H1 (cell line): ENCODE results near the gene UBE2L6. TPM values are rescaled to one million over a fixed set of nuclear protein-coding genes. Genes with fewer than 3 reads are reported as not detected.
A peak's percentile ranks its signal among the peaks of the same experiment; 100 is the strongest.

ENCODE experiments used
- CTCF ChIA-PET: fragments of 300-600 bp; sonication (Branson Sonifier 250); formaldehyde crosslinking; loops from one replicate; lab custom pipeline; 2021; ENCODE audit not compliant: partially characterized antibody; lab: Charles Lee
- POLR2A ChIA-PET: fragments of 300-600 bp; sonication (Branson Sonifier 250); formaldehyde crosslinking; loops from one replicate; lab custom pipeline; 2021; ENCODE audit warnings: inconsistent platforms; ENCODE audit not compliant: partially characterized antibody; lab: Charles Lee
- DNase-seq, 2 experiments: peaks; one replicate each; pipeline versions ENCODE4 v3.0.0 to v3.0.0-alpha.2; 2010 to 2022; ENCODE audit warnings: low spot score in 2 of 2, low read depth in 1 of 2, mixed read lengths in 1 of 2
- FAIRE-seq: peaks from 2 replicates; lab custom pipeline; 2011; peaks lifted over from hg19 to GRCh38; lab: Jason Lieb, UNC
- H2AFZ ChIP-seq: 2 replicates; pipeline ENCODE4 v1.8.1; 2012; ENCODE audit warnings: low read length, inconsistent platforms
- H2AK5ac ChIP-seq: 2 replicates; pipeline ENCODE4 v1.6.1; 2013; ENCODE audit warnings: low read depth, low read length
- H2BK120ac ChIP-seq: replicated peaks from 2 replicates; pipeline ENCODE3; 2013; ENCODE audit warnings: low read depth, low read length, inconsistent platforms
- H2BK12ac ChIP-seq: 2 replicates; pipeline ENCODE4 v1.6.1; 2013; ENCODE audit warnings: low read depth, low read length
- H2BK15ac ChIP-seq: 2 replicates; pipeline ENCODE4 v1.6.1; 2013; ENCODE audit warnings: low read length
- H2BK20ac ChIP-seq: 2 replicates; pipeline ENCODE4 v1.6.1; 2013; ENCODE audit warnings: low read length
- H2BK5ac ChIP-seq: 2 replicates; pipeline ENCODE4 v1.6.1; 2013; ENCODE audit warnings: low read depth, low read length
- H3K14ac ChIP-seq: 2 replicates; pipeline ENCODE4 v1.6.1; 2013; ENCODE audit warnings: inconsistent platforms; ENCODE audit not compliant: insufficient read length
- H3K18ac ChIP-seq: 2 replicates; pipeline ENCODE4 v1.6.1; 2013; ENCODE audit warnings: low read length; ENCODE audit errors: extremely low read depth
- H3K23ac ChIP-seq: 2 replicates; pipeline ENCODE4 v1.6.1; 2013; ENCODE audit warnings: inconsistent platforms; ENCODE audit not compliant: insufficient read length
- H3K23me2 ChIP-seq: 2 replicates; pipeline ENCODE4 v1.6.1; 2013; ENCODE audit warnings: low read depth, low read length
- H3K27ac ChIP-seq: 2 replicates; pipeline ENCODE4 v1.6.1; 2011; ENCODE audit warnings: low read depth, low read length, inconsistent platforms
- H3K27me3 ChIP-seq, 4 experiments: replicated peaks in 1 of 4; 1 replicate in 1 of 4; 2 replicates in 3 of 4; pipeline versions ENCODE4 v1.6.1 to v1.8.1; 2011 to 2013; ENCODE audit warnings: low read length in 3 of 4, mild to moderate bottlenecking in 3 of 4, inconsistent platforms in 2 of 4, mixed read lengths in 2 of 4, moderate library complexity in 1 of 4; ENCODE audit not compliant: control insufficient read depth in 3 of 4, insufficient read depth in 3 of 4; ENCODE audit errors: extremely low read depth in 1 of 4
- H3K36me3 ChIP-seq, 4 experiments: 2 replicates each; pipeline versions ENCODE4 v1.6.1 to v1.8.1; 2011 to 2013; ENCODE audit warnings: mild to moderate bottlenecking in 4 of 4, low read length in 3 of 4, moderate library complexity in 2 of 4, control low read depth in 1 of 4, inconsistent platforms in 1 of 4; ENCODE audit not compliant: insufficient read depth in 4 of 4, control insufficient read depth in 2 of 4
- H3K4ac ChIP-seq: replicated peaks from 2 replicates; pipeline ENCODE3; 2013; ENCODE audit warnings: low read length, low read depth, mixed read lengths, inconsistent platforms; ENCODE audit not compliant: insufficient read length
- H3K4me1 ChIP-seq, 4 experiments: replicated peaks in 1 of 4; 1 replicate in 1 of 4; 2 replicates in 3 of 4; pipeline versions ENCODE4 v1.6.1 to v1.8.1; 2011 to 2013; ENCODE audit warnings: low read length in 3 of 4, inconsistent platforms in 2 of 4, mixed read lengths in 1 of 4; ENCODE audit not compliant: insufficient read depth in 4 of 4, control insufficient read depth in 3 of 4
- H3K4me2 ChIP-seq, 2 experiments: 2 replicates each; pipeline versions ENCODE4 v1.6.1 to v1.8.1; 2011 to 2013; ENCODE audit warnings: low read depth in 2 of 2, low read length in 2 of 2, control low read depth in 1 of 2, inconsistent platforms in 1 of 2, mild to moderate bottlenecking in 1 of 2; ENCODE audit not compliant: insufficient read depth in 1 of 2
- H3K4me3 ChIP-seq, 4 experiments: fragments of 200-600, 300-600 bp in 1 of 4; sonication (generic), shearing (Covaris generic), sonication (Bioruptor Twin) in 1 of 4; 2 replicates each; pipeline versions ENCODE4 v1.5.1 to v1.8.1; 2011 to 2016; ENCODE audit warnings: low read length in 4 of 4, low read depth in 3 of 4, control low read depth in 2 of 4, inconsistent platforms in 2 of 4, mild to moderate bottlenecking in 2 of 4, mixed read lengths in 1 of 4, moderate library complexity in 1 of 4; ENCODE audit not compliant: insufficient read depth in 2 of 4; ENCODE audit errors: extremely low read depth in 1 of 4
- H3K56ac ChIP-seq: replicated peaks from 2 replicates; pipeline ENCODE3; 2013; ENCODE audit warnings: low read depth, mild to moderate bottlenecking, mixed read lengths, low read length, inconsistent platforms; ENCODE audit not compliant: insufficient read length
- H3K79me1 ChIP-seq: 2 replicates; pipeline ENCODE4 v1.6.1; 2013; ENCODE audit warnings: low read depth, low read length, control low read depth
- H3K79me2 ChIP-seq, 2 experiments: 2 replicates each; pipeline versions ENCODE4 v1.6.1 to v1.8.1; 2012 to 2013; ENCODE audit warnings: low read length in 2 of 2, mild to moderate bottlenecking in 2 of 2, inconsistent platforms in 1 of 2; ENCODE audit not compliant: insufficient read depth in 2 of 2, control insufficient read depth in 1 of 2
- H3K9ac ChIP-seq, 4 experiments: replicated peaks in 1 of 4; 1 replicate in 1 of 4; 2 replicates in 3 of 4; pipeline versions ENCODE4 v1.6.1 to v1.8.1; 2011 to 2013; ENCODE audit warnings: low read depth in 3 of 4, low read length in 3 of 4, control low read depth in 2 of 4, mild to moderate bottlenecking in 2 of 4, moderate library complexity in 2 of 4, inconsistent platforms in 1 of 4; ENCODE audit errors: extremely low read depth in 1 of 4
- H3K9me3 ChIP-seq, 2 experiments: 2 replicates each; pipeline versions ENCODE4 v1.6.1 to v1.8.1; 2012 to 2013; ENCODE audit warnings: mild to moderate bottlenecking in 2 of 2, moderate library complexity in 2 of 2, control low read depth in 1 of 2, inconsistent platforms in 1 of 2, low read depth in 1 of 2, low read length in 1 of 2, mixed read lengths in 1 of 2; ENCODE audit not compliant: insufficient read depth in 2 of 2
- H4K20me1 ChIP-seq, 2 experiments: replicated peaks in 1 of 2; 2 replicates each; pipeline versions ENCODE3 to v1.8.1; 2011 to 2013; ENCODE audit warnings: inconsistent platforms in 2 of 2, low read length in 2 of 2, mild to moderate bottlenecking in 1 of 2; ENCODE audit not compliant: insufficient read depth in 2 of 2, control insufficient read depth in 1 of 2
- H4K5ac ChIP-seq: 2 replicates; pipeline ENCODE4 v1.6.1; 2013; ENCODE audit warnings: low read length, low read depth, mixed read lengths, inconsistent platforms; ENCODE audit not compliant: insufficient read length
- H4K8ac ChIP-seq: 2 replicates; pipeline ENCODE4 v1.8.0; 2013; ENCODE audit warnings: mild to moderate bottlenecking, moderate library complexity, low read length, inconsistent platforms; ENCODE audit not compliant: insufficient read depth; ENCODE audit errors: extremely low read depth
- H4K91ac ChIP-seq: replicated peaks from 2 replicates; pipeline ENCODE3; 2013; ENCODE audit warnings: low read length, mixed read lengths, inconsistent platforms; ENCODE audit not compliant: insufficient read length
- JUN ChIP-seq: IDR thresholded peaks from 2 replicates; pipeline ENCODE4 v1.6.1; 2011; ENCODE audit warnings: low read depth, mild to moderate bottlenecking, improper control_type of control experiment, low read length
- POLR2AphosphoS5 ChIP-seq: IDR thresholded peaks from 2 replicates; pipeline ENCODE4 v1.6.1; 2011; ENCODE audit warnings: low read depth, low read length
- WGBS, 2 experiments: shearing (Covaris generic) in 1 of 2; methylation state at CpG; one replicate each; pipeline versions ENCODE4 v1.1.6 to v1.1.7; 2013 to 2015; ENCODE audit warnings: low lambda C conversion rate in 2 of 2, mixed read lengths in 2 of 2, inconsistent platforms in 1 of 2, low coverage in 1 of 2, missing lambda C conversion rate in 1 of 2; ENCODE audit not compliant: insufficient replicate concordance in 2 of 2, insufficient coverage in 1 of 2, insufficient read length in 1 of 2; ENCODE audit errors: extremely low coverage in 1 of 2, missing lambda C conversion rate in 1 of 2; 5-methylcytosine and 5-hydroxymethylcytosine counted together
- polyA plus RNA-seq, 7 experiments: library from polyadenylated mRNA; depleted of rRNA in 3 of 7; stranded (reverse) in 5 of 7; unstranded in 2 of 7; fragments of >200 nt in 5 of 7; fragments of 200-250 nt in 2 of 7; gene quantifications; 1 replicate in 5 of 7; 2 replicates in 1 of 7; 4 replicates in 1 of 7; pipeline versions ENCODE4 v1.2.1 to v1.2.3, GENCODE V29; 2011 to 2013; ENCODE audit warnings: missing spikeins in 2 of 7, mixed read lengths in 2 of 7
- total RNA-seq: library from RNA; stranded (reverse); fragmentation: NEBNext Ultra II Directional; extraction: Animal tissue kit (Norgen Biotek cat#: 25700); gene quantifications from 2 replicates; pipeline ENCODE4 v1.2.1, GENCODE V29; 2021

Gene UBE2L6
- total and polyA plus RNA-seq, 2 of the 8 experiments (the other 6 are each of a cell fraction or from before 2014, with no cell fraction given), result 67.8 to 89.2 TPM

DNA sequence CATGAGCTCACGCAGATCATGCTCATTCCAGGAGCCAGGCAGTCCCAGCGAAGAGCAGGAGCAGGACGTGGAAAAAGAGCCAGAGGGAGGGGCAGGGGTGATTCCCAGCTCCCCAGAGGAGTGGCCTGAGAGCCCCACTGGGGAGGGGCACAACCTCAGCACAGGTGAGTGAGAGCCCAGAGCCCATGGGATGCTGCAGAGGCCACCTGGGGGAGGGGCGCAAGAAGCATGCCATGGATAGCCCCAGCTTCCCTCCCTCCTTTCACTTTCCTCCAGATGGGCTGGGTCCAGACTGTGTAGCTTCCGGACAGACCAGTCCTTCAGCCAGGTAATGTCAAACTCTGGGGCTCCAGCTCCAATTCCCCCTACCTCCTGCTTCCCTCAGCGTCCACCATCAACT, 23.9 kb downstream of the UBE2L6 start:
- Histone ChIP-seq H2BK120ac (no peak overlapping the region), H3K4me2 (peak overlapping the region; percentile 2 to 33; a peak in 1 of 4 replicates), H3K9ac (no peak overlapping the region; a peak in 1 of 7 replicates), H3K56ac (no peak overlapping the region), H4K5ac (no peak overlapping the region), H2BK5ac (peak overlapping the region; percentile 48; the same call in 1 of the 2 replicates), H3K36me3 (no peaks in the 10 kb centered on the region), H2BK15ac (peak overlapping the region; percentile 48), H3K27ac (no peak overlapping the region), H3K79me2 (no peaks in the 10 kb centered on the region), H4K91ac (no peak overlapping the region), H3K23me2 (no peaks in the 10 kb centered on the region), H4K20me1 (no peaks in the 10 kb centered on the region), H3K23ac (no peak overlapping the region), H3K4ac (no peak overlapping the region), H3K14ac (no peak overlapping the region), H2BK12ac (peak overlapping the region; percentile 99), H3K4me3 (no peak overlapping the region), H3K9me3 (no peaks in the 10 kb centered on the region), H2AK5ac (peak overlapping the region; percentile 71), H2BK20ac (0 out of 2 replicates have a peak overlapping the region, but pooled peaks have one; percentile 32), H3K27me3 (no peaks in the 10 kb centered on the region; a peak in 2 of 7 replicates), H3K18ac (peak overlapping the region; percentile 94), H4K8ac (no peak overlapping the region), H3K79me1 (no peaks in the 10 kb centered on the region), H3K4me1 (peaks cover 0 to 15% (median 11%) of the 10 kb centered on the region in 4 experiments; a peak in 6 of 7 replicates), H2AFZ (no peak overlapping the region)
- no peak for DNase-seq
- FAIRE-seq, result no peak
- 67% methylated on average over 6 of the region's 6 CpGs; no CpG with 5 or more reads in 1 of the 2 experiments for WGBS, 2 experiments
- ChIA-PET CTCF (interaction anchor here (0.5 to 5.5 kb wide), 13 partner anchors 9 to 547 kb away, joined by 3 to 28 read pairs (median 3); partner anchors contain the start of gene SLC43A1), POLR2A (interaction anchor here (0.6 to 7.2 kb wide), 16 partner anchors 9 to 218 kb away, joined by 3 to 47 read pairs (median 3); partner anchors contain the start of genes RTN4RL2 and UBE2L6)
- TF ChIP-seq POLR2AphosphoS5 (no peak; the same call in 1 of the 2 replicates), JUN (no peak)
